Left ventricle myocardium inferior (tissue), 1 donor: Measurements from ENCODE around the gene TBC1D22A. TPM values are rescaled to one million over a fixed set of nuclear protein-coding genes. Genes with fewer than 3 reads are reported as not detected.

Experiments
- DNase-seq: peaks from one replicate; pipeline ENCODE4 v3.0.0-alpha.2; 2020
- H3K27ac ChIP-seq: fragments of 200-600 bp; replicated peaks from 2 replicates; pipeline ENCODE4 v1.8.0; 2021
- H3K27me3 ChIP-seq: fragments of 200-600 bp; 2 replicates; pipeline ENCODE4 v1.8.0; 2021; ENCODE audit warnings: low read depth
- H3K36me3 ChIP-seq: fragments of 200-600 bp; 2 replicates; pipeline ENCODE4 v1.8.0; 2021
- H3K4me1 ChIP-seq: fragments of 200-600 bp; 2 replicates; pipeline ENCODE4 v1.8.0; 2021
- H3K4me3 ChIP-seq: fragments of 200-600 bp; 2 replicates; pipeline ENCODE4 v1.8.0; 2021; ENCODE audit warnings: mild to moderate bottlenecking, moderate library complexity
- H3K9me3 ChIP-seq: fragments of 200-600 bp; replicated peaks from 2 replicates; pipeline ENCODE4 v1.8.0; 2021
- intact Hi-C: fragments of 100-400 bp; cut with micrococcal nuclease; formaldehyde crosslinking; loops from one replicate; pipeline ENCODE4 v1.11.0; 2022
- total RNA-seq: library from RNA; stranded (reverse); fragmentation: NEBNext Ultra II Directional; extraction: Animal tissue kit (Norgen Biotek cat#: 25700); gene quantifications from one replicate; pipeline ENCODE4 v1.2.1, GENCODE V29; 2021
- TF ChIP-seq, protein P1 (sequence below): fragments of 200-600 bp; IDR thresholded peaks from 2 replicates; pipeline ENCODE4 v1.8.0; 2021; ENCODE audit warnings: antibody characterized with exemption, mild to moderate bottlenecking, borderline replicate concordance
- donor health status: DM: no; HTN: yes; CAD: no; lungs with severe emphysema.

TBC1D22A gene
- total RNA-seq, 1 donor from 2014 or later = 16.2 TPM

GRCh38 chr22:46767249-46767985 is 5.0 kb downstream of the TBC1D22A start:
- Histone ChIP-seq H3K27me3 (no peaks in the 10 kb centered on the region), H3K9me3 (no peaks in the 10 kb centered on the region), H3K27ac (peak overlapping the region; percentile 87), H3K36me3 (no peaks in the 10 kb centered on the region), H3K4me3 (no peak overlapping the region), H3K4me1 (peaks cover 86% of the 10 kb centered on the region)
- intact Hi-C loops = no loop called here
- TF ChIP-seq, protein P1, sequence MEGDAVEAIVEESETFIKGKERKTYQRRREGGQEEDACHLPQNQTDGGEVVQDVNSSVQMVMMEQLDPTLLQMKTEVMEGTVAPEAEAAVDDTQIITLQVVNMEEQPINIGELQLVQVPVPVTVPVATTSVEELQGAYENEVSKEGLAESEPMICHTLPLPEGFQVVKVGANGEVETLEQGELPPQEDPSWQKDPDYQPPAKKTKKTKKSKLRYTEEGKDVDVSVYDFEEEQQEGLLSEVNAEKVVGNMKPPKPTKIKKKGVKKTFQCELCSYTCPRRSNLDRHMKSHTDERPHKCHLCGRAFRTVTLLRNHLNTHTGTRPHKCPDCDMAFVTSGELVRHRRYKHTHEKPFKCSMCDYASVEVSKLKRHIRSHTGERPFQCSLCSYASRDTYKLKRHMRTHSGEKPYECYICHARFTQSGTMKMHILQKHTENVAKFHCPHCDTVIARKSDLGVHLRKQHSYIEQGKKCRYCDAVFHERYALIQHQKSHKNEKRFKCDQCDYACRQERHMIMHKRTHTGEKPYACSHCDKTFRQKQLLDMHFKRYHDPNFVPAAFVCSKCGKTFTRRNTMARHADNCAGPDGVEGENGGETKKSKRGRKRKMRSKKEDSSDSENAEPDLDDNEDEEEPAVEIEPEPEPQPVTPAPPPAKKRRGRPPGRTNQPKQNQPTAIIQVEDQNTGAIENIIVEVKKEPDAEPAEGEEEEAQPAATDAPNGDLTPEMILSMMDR = no peak
- no peak for DNase-seq

- H3K36me3 ChIP-seq = no peaks in the 10 kb centered on the region
- intact Hi-C loops = no loop called here
- H3K27me3 ChIP-seq = no peaks in the 10 kb centered on the region
- H3K9me3 ChIP-seq = no peaks in the 10 kb centered on the region
- TF ChIP-seq, protein P1 = no peak
- H3K4me1 ChIP-seq = peaks cover 84% of the 10 kb centered on the region
- DNase-seq = peak; percentile 64
- H3K27ac ChIP-seq = peak overlapping the region; percentile 87
- H3K4me3 ChIP-seq = no peak overlapping the region
These were observed 6.8 kb downstream of the TBC1D22A start for GRCh38 chr22:46769191-46769675.

DNA sequence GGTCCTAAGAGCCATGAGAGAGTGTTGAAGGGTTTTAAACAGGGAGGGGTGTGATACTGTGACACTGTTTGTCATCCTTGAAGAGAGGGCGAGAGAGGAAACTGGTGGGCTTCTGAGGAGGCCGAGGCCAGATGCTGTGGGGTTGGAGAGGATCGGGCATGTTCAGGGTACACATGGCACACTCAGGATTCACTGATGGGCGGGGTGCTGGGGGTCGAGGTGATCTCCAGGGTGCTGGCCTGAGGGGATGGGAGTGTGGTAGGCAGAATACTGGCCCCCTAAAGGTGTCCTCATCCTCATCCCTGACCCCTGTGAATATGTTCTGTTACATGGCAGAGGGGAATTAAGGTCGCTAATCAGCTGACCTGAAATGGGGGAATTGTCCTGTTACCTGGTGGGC is 7.3 kb downstream of the TBC1D22A start:
- Histone ChIP-seq H3K4me1 (peaks cover 84% of the 10 kb centered on the region), H3K27me3 (no peaks in the 10 kb centered on the region), H3K9me3 (no peaks in the 10 kb centered on the region), H3K27ac (peak overlapping the region; percentile 87), H3K4me3 (no peak overlapping the region), H3K36me3 (no peaks in the 10 kb centered on the region)
- intact Hi-C loops = no loop called here
- TF ChIP-seq, protein P1 = no peak
- DNase-seq = no peak

- TF ChIP-seq, protein P1 = no peak
- no peak for DNase-seq
- peak overlapping the region; percentile 87 for H3K27ac ChIP-seq
- intact Hi-C loops = no loop called here
- H3K9me3 ChIP-seq = no peaks in the 10 kb centered on the region
- no peaks in the 10 kb centered on the region for H3K36me3 ChIP-seq
- no peak overlapping the region for H3K4me3 ChIP-seq
- peaks cover 84% of the 10 kb centered on the region for H3K4me1 ChIP-seq
- H3K27me3 ChIP-seq = no peaks in the 10 kb centered on the region
These were observed 7.7 kb downstream of the TBC1D22A start for GRCh38 chr22:46770151-46770641.

DNA sequence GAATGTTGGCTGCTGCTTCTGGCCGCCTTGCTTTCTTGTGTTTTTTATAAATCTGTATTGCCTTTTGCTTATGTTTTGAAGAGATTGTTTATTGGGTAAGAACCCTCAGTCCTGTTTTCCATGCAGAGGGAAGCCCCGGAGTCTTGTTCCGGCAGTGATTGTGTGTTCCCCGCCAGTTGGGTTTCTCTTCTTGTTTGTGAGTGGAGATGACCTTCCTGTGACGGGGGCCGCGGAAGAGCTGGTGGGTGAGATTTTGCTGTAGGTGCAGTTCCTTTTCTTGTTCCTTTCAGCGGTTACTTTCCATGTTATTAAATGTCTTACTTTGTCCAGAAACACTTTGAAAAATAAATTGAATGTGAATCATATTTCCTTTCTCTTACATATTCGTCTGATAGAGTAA is 8.3 kb downstream of the TBC1D22A start:
- Histone ChIP-seq H3K27me3 (no peaks in the 10 kb centered on the region), H3K4me3 (no peak overlapping the region), H3K4me1 (peaks cover 88% of the 10 kb centered on the region), H3K27ac (peak overlapping the region; percentile 87), H3K9me3 (no peaks in the 10 kb centered on the region), H3K36me3 (no peaks in the 10 kb centered on the region)
- intact Hi-C loops = no loop called here
- DNase-seq = no peak
- TF ChIP-seq, protein P1 = no peak
